Activated T-cell treated with anti-CD3 and anti-CD28 coated beads for 48 hours (primary cell): ENCODE results near the gene MBNL2.

Experiments used
- DNase-seq: peaks from one replicate; pipeline ENCODE4 v3.0.0-alpha.2; 2020; ENCODE audit warnings: low read depth

Gene MBNL2

DNA sequence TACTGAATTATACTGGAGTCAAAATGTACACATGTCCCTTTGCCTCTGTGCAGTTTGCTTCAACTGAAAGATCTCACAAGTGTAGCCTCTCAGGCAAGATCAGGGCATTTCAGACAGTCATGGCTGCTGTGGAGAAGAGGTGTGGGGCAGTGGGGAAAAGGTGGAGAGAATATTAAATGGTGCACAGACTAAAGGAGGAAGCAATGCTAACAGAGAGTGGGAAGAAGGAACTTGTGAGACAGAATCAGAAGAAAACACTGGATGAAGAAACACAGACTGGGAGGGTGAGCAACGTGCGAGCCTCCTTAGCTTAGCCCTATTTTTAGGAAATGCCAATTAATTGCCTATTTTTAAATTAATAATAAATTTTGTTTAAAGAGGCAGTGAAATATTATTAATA lies 162.2 kb downstream of the MBNL2 start:
- no peak for DNase-seq

DNA sequence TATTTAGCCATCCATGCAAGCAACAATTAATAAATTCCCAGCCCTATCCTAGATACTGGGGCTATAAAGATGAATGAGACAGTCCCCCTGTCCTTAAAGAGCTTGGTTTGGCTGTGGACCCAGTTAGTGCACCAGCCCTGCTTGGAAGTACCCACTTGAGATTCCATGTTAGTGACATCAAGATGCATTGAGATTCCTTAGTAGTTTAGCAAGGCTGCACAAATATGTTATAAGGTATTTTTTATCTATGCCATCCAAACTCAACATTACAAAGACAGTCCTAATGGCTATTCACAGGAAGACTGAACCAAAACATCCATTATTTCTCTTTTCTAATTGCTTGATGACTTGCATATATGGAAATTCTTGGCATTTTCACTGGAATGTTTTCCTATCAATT lies 163.0 kb downstream of the MBNL2 start:
- no peak for DNase-seq

- no peak for DNase-seq
Observed at GRCh38 chr13:97385854-97386253, 163.7 kb downstream of the MBNL2 start.

- DNase-seq: no peak
Observed at GRCh38 chr13:97386801-97387484, 164.8 kb downstream of the MBNL2 start.

DNA sequence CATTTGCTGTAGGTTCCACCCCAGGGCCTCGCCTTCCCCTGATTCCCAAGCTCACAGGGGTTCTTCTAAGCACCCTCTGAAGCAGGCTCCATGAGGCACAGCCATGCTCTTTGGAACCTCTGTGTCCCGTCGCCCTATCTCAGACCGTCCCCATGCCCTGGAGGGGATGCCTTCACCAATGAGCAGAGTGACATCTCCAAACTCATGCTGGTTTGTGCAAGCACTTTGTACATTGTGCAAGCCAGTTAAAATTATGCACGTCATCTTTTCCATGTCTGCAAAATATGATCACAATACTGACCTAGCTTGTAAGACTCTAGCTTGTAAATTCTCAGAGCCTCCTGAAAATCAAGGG lies 165.3 kb downstream of the MBNL2 start:
- DNase-seq: no peak

DNA sequence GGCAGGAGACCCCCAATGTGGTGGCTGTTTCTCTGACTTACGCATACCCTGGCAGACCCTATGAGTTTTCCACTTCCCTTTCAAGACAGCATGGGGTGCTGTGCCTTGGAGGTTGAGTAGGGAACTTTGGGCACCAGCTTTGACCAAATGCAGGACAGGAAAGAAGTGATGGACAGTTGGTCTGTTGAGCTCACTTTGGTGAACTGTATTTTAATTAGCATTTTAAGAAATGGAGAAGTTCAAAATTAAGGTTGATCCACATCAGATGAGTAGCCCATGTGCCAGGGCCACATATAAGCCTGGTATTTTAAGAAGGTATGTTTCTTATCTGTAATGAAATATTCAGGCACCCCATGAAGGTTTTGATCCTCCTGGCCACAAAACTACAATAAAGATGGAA lies 165.8 kb downstream of the MBNL2 start:
- no peak for DNase-seq

DNA sequence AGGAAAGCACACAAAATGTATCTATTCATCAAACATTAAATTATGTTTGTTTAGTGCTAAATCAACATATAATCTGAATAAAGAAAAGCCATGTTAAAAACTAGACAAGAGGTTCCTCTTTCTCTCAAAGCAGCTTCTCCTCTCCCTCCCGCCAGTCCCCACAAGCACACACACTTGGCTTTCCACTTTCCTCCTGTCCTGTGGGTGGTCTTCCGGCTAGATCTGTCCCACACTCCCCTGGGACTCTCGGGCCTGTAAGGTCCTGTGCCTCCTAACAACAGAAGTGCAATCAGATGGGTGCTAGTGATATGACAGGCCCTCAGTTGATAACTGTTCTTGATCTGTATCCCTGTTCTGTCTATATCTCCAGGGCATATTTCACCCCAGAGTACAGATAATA lies 166.2 kb downstream of the MBNL2 start:
- DNase-seq: no peak

GRCh38 chr13:97390941-97391600 lies 168.9 kb downstream of the MBNL2 start:
- DNase-seq: no peak

GRCh38 chr13:97392020-97392419 lies 169.9 kb downstream of the MBNL2 start:
- DNase-seq: no peak

- DNase-seq: no peak
Observed at GRCh38 chr13:97394542-97394941, 172.4 kb downstream of the MBNL2 start.

DNA sequence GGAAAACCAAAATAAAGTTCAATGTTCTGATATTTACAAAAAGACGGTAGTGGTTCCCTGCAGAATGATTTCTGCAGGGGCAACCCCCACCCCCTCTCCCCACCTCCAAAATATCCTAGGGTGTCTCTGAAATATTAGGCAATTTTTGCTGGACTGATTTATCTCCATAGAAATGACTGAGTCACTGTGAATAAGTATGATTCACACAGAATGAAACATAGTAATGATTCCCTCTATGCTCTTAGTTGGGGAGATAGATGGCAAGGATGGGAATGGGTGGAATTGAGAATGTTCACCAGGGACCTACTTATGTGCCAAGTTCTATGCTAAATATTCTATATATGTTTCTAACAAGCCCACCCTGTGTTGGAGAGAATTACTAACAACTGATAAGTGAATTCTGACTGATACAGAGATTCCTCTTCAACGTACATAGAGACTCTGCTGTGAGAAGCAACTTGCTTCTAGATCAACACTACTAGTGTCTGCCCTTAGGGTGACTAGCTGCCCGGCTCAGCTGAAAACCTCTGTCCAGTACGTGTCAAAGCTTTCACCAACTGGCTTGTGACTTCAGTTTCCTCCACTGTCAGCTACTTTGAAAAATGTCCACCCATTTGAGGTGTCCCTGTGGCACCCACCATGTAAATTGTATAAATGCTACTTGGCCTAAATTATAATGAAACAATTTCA lies 173.5 kb downstream of the MBNL2 start:
- DNase-seq: no peak

DNA sequence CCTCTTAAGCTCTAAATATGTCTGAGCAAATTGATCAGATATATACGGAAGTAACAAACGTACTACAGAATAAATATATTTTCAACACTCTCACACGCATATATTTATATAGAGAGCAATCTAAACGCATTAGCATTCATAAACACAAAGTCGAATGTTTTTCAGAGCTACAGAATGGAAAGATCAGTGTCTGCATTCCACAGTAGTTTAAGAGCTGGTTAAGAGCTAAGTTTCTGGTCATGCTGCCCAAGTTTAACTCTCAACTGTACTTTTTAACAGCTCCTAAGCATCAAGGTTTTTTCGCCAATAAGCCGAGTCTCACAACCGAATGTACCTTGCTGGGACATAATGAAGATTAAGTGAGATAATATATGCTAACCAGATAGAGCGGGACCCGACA lies 175.1 kb downstream of the MBNL2 start:
- DNase-seq: no peak

- DNase-seq: no peak
Observed at GRCh38 chr13:97401421-97401820, 179.3 kb downstream of the MBNL2 start.

GRCh38 chr13:97403893-97404750 lies 182.0 kb downstream of the MBNL2 start:
- DNase-seq: no peak

GRCh38 chr13:97407540-97407939 lies 185.4 kb downstream of the MBNL2 start:
- DNase-seq: no peak

- no peak for DNase-seq
Observed at GRCh38 chr13:97408938-97409337, 186.8 kb downstream of the MBNL2 start.

DNA sequence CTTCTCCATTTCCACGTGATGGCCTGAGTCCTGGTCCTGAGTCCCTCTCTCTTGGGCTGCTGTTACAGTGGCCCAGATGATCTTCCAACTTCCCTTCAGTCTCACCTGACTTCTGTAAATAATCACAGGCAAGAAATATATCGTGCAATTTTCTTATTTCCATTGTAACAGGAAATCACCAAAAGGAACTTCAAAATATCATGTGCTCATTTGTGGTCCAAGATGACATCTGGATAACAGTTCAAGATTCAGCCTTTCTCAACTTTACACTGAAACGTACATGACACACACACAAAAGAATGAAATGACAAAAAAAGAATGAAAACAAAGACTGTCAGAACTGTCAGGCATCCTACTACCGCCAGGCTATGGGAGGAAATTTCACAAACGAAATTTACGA lies 189.9 kb downstream of the MBNL2 start:
- DNase-seq: no peak

DNA sequence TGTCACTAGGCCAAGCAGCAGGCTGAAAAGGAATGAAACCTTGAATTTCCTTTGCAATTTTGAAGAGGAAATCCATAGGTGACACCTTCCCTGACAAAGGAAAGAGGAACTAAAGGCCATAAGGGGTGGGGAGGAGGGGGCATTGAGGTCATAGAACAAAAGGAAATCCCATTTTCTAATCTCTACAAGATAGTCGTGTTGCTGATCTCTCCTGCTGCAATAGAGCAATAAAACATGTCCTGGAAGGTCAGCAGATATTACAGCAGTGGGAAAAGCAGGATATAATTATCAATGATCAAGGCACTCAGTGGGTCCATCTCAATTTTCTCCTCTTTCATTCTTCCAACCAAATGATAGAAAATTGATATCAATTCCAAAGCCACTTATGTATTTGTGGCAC lies 191.6 kb downstream of the MBNL2 start:
- DNase-seq: no peak

GRCh38 chr13:97414392-97414791 lies 192.3 kb downstream of the MBNL2 start:
- DNase-seq: no peak

DNA sequence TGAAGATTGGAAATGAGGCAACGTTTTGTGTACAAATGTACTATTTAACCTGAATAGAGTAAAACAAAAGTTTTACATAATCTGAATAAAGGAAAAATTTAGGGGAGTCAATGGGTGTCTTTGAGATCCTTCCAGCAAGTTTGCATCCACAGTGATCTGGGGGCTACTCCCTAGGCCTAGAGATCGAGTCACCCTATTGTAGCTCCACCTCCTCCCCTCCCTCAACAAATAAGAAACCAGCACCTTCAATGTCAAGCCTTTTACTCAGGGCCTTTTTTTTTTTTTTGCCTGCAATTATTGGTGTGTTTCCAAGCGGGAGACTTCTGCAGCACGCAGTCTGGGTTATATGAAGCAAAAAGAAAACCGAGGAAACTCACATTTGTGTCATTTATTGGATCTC lies 195.6 kb downstream of the MBNL2 start:
- no peak for DNase-seq

DNA sequence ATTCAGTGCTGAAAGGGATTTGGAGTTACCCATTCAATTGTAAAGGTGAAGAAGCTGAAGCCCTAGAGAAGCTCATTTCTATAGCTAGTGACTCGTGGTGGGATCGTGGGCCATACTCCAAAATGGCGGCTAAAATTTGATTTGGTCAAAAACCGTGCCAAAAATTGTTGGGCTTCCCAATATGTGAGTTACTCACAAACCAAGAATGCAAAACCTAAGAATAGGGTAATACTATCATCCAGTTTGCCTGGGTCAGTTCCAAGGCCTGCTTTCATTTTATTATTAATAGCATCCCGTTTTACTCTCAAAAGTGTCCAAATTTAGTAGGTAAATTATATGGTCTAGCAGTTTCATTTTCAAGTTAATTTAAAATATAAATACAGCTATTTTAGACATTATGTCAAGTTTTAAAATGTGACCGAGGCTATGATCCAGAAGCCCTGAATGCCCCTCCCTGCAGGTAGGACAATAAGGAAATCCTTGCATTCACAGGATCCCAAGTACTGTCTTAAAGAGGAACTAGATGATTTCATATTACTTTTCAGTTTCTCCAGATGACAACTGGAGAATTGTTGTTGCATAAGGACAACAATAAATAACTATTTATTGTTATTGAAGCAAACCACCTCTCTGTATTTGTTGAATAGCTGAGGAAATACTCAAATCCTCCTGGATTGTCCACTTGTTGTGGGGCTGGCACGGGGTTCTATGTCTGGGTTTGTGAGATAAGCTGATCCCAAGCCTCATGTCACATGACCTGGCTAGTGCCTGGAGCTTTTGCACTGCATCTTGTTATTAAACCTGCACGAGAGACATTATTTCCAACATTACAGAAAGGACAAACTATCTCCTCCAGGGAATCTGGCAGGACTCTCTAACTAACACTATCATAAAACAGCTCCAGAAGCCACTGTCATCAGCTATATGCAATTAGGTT lies 200.3 kb downstream of the MBNL2 start:
- no peak for DNase-seq
